GM23338 (cell line): ENCODE measurements around the gene THAP8. TPM values are rescaled to one million over a fixed set of nuclear protein-coding genes. Genes with fewer than 3 reads are reported as not detected.

Experiments used
- ATAC-seq: fragments of 200-7000 bp; cut with Tn5 transposase; 3 replicates; pipeline ENCODE4 v1.9.1; 2020
- DNase-seq: peaks from one replicate; pipeline ENCODE4 v3.0.0-alpha.2; 2015; ENCODE audit warnings: low spot score
- H2AFZ ChIP-seq: fragments of 200-600 bp; sonication (generic); 2 replicates; pipeline ENCODE4 v1.8.0; 2016; ENCODE audit warnings: antibody characterized with exemption, mild to moderate bottlenecking, moderate library complexity
- H3F3A ChIP-seq: fragments of 200-600 bp; sonication (generic); replicated peaks from 2 replicates; pipeline ENCODE4 v1.8.0; 2017; ENCODE audit warnings: antibody characterized with exemption, mixed run types, low read depth
- H3K27ac ChIP-seq: fragments of 200-600 bp; sonication (generic); 2 replicates; pipeline ENCODE4 v1.6.1; 2016; ENCODE audit warnings: low read depth
- H3K27me3 ChIP-seq: fragments of 200-600 bp; sonication (generic); 2 replicates; pipeline ENCODE4 v1.8.0; 2016; ENCODE audit warnings: mild to moderate bottlenecking, mixed run types, moderate library complexity; ENCODE audit not compliant: insufficient read depth
- H3K36me3 ChIP-seq: fragments of 200-600 bp; sonication (generic); 2 replicates; pipeline ENCODE4 v1.8.0; 2016; ENCODE audit warnings: mild to moderate bottlenecking; ENCODE audit not compliant: insufficient read depth
- H3K4me1 ChIP-seq: fragments of 200-600 bp; sonication (generic); 2 replicates; pipeline ENCODE4 v1.8.0; 2016; ENCODE audit warnings: mild to moderate bottlenecking, moderate library complexity; ENCODE audit not compliant: insufficient read depth
- H3K4me2 ChIP-seq: fragments of 200-600 bp; sonication (generic); 2 replicates; pipeline ENCODE4 v1.7.1; 2017; ENCODE audit warnings: mixed run types
- H3K4me3 ChIP-seq: fragments of 200-600 bp; sonication (generic); 2 replicates; pipeline ENCODE4 v1.6.1; 2016; ENCODE audit warnings: mixed run types
- H3K79me2 ChIP-seq: fragments of 200-600 bp; sonication (generic); replicated peaks from 2 replicates; pipeline ENCODE4 v1.8.0; 2017; ENCODE audit warnings: mild to moderate bottlenecking; ENCODE audit not compliant: insufficient read depth
- H3K9me2 ChIP-seq: fragments of 200-600 bp; sonication (generic); 2 replicates; pipeline ENCODE4 v1.8.0; 2017; ENCODE audit not compliant: insufficient read depth
- H4K20me1 ChIP-seq: fragments of 200-600 bp; sonication (generic); replicated peaks from 2 replicates; pipeline ENCODE4 v1.8.0; 2017; ENCODE audit warnings: mild to moderate bottlenecking; ENCODE audit not compliant: insufficient read depth
- H3K27ac Mint-ChIP-seq: 2 replicates; pipeline ENCODE4 v1.8.0; 2020; ENCODE audit warnings: inconsistent platforms, mild to moderate bottlenecking, moderate library complexity, mixed read lengths
- H3K27me3 Mint-ChIP-seq: 3 replicates; pipeline ENCODE4 v1.8.0; 2022; ENCODE audit warnings: low read depth, mild to moderate bottlenecking, moderate library complexity, mixed read lengths, inconsistent platforms; ENCODE audit not compliant: insufficient read depth, poor library complexity
- H3K36me3 Mint-ChIP-seq: 3 replicates; pipeline ENCODE4 v1.8.0; 2021; ENCODE audit warnings: low read depth, mild to moderate bottlenecking, inconsistent platforms, moderate library complexity, mixed read lengths
- H3K4me1 Mint-ChIP-seq: 3 replicates; pipeline ENCODE4 v1.8.0; 2020; ENCODE audit warnings: mild to moderate bottlenecking, inconsistent platforms, mixed read lengths
- H3K4me3 Mint-ChIP-seq: 3 replicates; pipeline ENCODE4 v1.8.0; 2021; ENCODE audit warnings: moderate library complexity, mild to moderate bottlenecking, inconsistent platforms, mixed read lengths
- H3K9me3 Mint-ChIP-seq: 3 replicates; pipeline ENCODE4 v1.8.0; 2020; ENCODE audit warnings: moderate library complexity, mild to moderate bottlenecking, inconsistent platforms, mixed read lengths
- CREB1 ChIP-seq: fragments of 250-450 bp; sonication (Bioruptor Pico); IDR thresholded peaks from 2 replicates; pipeline ENCODE4 v1.5.0; 2020; ENCODE audit warnings: low read depth, mild to moderate bottlenecking, moderate library complexity
- EZH2 ChIP-seq: fragments of 200-600 bp; sonication (generic); IDR thresholded peaks from one replicate; pipeline ENCODE4 v1.8.0; 2017; ENCODE audit warnings: antibody characterized with exemption, mild to moderate bottlenecking, low read depth; ENCODE audit not compliant: unreplicated experiment
- EZH2phosphoT487 ChIP-seq: fragments of 200-600 bp; sonication (generic); IDR thresholded peaks from one replicate; pipeline ENCODE4 v1.8.1; 2018; ENCODE audit warnings: antibody characterized with exemption; ENCODE audit not compliant: unreplicated experiment
- JUNB ChIP-seq: IDR thresholded peaks from one replicate; pipeline ENCODE4 v1.6.1; 2016; ENCODE audit warnings: antibody characterized with exemption; ENCODE audit not compliant: unreplicated experiment
- NANOG ChIP-seq: IDR thresholded peaks from 2 replicates; pipeline ENCODE4 v1.6.1; 2016; ENCODE audit warnings: antibody characterized with exemption, borderline replicate concordance
- POLR2AphosphoS5 ChIP-seq: IDR thresholded peaks from 2 replicates; pipeline ENCODE4 v1.6.1; 2016; ENCODE audit warnings: antibody characterized with exemption, low read depth
- STAT1 ChIP-seq: IDR thresholded peaks from one replicate; pipeline ENCODE4 v1.6.1; 2016; ENCODE audit warnings: antibody characterized with exemption; ENCODE audit not compliant: unreplicated experiment
- ZNF114 ChIP-seq: fragments of 250-450 bp; sonication (Bioruptor Pico); IDR thresholded peaks from 2 replicates; pipeline ENCODE4 v1.5.0; 2020; ENCODE audit warnings: mild to moderate bottlenecking, moderate library complexity
- ZNF331 ChIP-seq: fragments of 250-450 bp; sonication (Bioruptor Pico); IDR thresholded peaks from 2 replicates; pipeline ENCODE4 v1.5.0; 2020; ENCODE audit warnings: low read depth, mild to moderate bottlenecking, moderate library complexity
- polyA plus RNA-seq: library from polyadenylated mRNA; unstranded; fragments of >200 nt; fragmentation: Nextera tagmentation; extraction: Ambion mirVana; gene quantifications from 2 replicates; pipeline ENCODE4 v1.2.1, GENCODE V29; 2016
- total RNA-seq: library from RNA; depleted of rRNA; stranded (reverse); fragments of >200 nt; shearing (Covaris generic); gene quantifications from 2 replicates; pipeline ENCODE4 v1.2.3, GENCODE V29; 2014
- TF ChIP-seq, protein P1 (sequence below): IDR thresholded peaks from 2 replicates; pipeline ENCODE4 v1.6.1; 2016; ENCODE audit warnings: antibody characterized with exemption
- TF ChIP-seq, protein P2 (sequence below): fragments of 250-450 bp; sonication (Bioruptor Pico); IDR thresholded peaks from 2 replicates; pipeline ENCODE4 v1.5.0; 2020; ENCODE audit warnings: mild to moderate bottlenecking, moderate library complexity
- TF ChIP-seq, protein P3 (sequence below): IDR thresholded peaks from one replicate; pipeline ENCODE4 v1.6.1; 2018; ENCODE audit warnings: antibody characterized with exemption; ENCODE audit not compliant: unreplicated experiment
- TF ChIP-seq, protein P4 (sequence below), 2 experiments: fragments of 200-600 bp in 1 of 2; sonication (generic) in 1 of 2; conservative IDR thresholded peaks; 2 replicates each; pipeline versions ENCODE4 v1.5.1 to v1.6.1; 2016 to 2017; ENCODE audit warnings: antibody characterized with exemption in 2 of 2, low read depth in 2 of 2, mild to moderate bottlenecking in 2 of 2, moderate library complexity in 1 of 2

The THAP8 gene
- total and polyA plus RNA-seq, 2 experiments from 2014 or later, result 12.7 to 13.7 TPM

DNA sequence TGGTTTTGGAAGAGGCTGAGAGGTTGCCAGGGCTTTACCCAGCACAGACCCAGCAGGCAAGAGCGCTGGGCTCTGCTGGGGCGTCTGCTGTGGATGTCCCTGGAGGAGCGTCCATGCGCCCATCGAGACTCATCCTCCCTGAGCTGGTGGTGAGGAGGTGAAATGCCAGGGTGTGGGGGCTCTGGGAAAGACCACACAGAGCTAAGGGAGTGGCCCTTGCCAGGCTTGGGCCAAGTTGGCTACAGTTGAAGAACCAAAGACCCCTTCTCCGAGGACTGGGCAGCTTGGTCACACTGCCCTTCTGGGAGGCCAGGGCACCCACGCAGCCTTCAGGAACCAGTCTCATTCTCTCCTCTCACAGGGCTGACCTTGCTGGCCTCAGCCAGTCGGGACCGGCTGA is 32.2 kb upstream of the THAP8 start:
- TF ChIP-seq NANOG, result no peak
- TF ChIP-seq STAT1, result no peak
- TF ChIP-seq, protein P1, sequence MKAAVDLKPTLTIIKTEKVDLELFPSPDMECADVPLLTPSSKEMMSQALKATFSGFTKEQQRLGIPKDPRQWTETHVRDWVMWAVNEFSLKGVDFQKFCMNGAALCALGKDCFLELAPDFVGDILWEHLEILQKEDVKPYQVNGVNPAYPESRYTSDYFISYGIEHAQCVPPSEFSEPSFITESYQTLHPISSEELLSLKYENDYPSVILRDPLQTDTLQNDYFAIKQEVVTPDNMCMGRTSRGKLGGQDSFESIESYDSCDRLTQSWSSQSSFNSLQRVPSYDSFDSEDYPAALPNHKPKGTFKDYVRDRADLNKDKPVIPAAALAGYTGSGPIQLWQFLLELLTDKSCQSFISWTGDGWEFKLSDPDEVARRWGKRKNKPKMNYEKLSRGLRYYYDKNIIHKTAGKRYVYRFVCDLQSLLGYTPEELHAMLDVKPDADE, result no peak
- TF ChIP-seq EZH2, result no peak
- TF ChIP-seq, protein P2, sequence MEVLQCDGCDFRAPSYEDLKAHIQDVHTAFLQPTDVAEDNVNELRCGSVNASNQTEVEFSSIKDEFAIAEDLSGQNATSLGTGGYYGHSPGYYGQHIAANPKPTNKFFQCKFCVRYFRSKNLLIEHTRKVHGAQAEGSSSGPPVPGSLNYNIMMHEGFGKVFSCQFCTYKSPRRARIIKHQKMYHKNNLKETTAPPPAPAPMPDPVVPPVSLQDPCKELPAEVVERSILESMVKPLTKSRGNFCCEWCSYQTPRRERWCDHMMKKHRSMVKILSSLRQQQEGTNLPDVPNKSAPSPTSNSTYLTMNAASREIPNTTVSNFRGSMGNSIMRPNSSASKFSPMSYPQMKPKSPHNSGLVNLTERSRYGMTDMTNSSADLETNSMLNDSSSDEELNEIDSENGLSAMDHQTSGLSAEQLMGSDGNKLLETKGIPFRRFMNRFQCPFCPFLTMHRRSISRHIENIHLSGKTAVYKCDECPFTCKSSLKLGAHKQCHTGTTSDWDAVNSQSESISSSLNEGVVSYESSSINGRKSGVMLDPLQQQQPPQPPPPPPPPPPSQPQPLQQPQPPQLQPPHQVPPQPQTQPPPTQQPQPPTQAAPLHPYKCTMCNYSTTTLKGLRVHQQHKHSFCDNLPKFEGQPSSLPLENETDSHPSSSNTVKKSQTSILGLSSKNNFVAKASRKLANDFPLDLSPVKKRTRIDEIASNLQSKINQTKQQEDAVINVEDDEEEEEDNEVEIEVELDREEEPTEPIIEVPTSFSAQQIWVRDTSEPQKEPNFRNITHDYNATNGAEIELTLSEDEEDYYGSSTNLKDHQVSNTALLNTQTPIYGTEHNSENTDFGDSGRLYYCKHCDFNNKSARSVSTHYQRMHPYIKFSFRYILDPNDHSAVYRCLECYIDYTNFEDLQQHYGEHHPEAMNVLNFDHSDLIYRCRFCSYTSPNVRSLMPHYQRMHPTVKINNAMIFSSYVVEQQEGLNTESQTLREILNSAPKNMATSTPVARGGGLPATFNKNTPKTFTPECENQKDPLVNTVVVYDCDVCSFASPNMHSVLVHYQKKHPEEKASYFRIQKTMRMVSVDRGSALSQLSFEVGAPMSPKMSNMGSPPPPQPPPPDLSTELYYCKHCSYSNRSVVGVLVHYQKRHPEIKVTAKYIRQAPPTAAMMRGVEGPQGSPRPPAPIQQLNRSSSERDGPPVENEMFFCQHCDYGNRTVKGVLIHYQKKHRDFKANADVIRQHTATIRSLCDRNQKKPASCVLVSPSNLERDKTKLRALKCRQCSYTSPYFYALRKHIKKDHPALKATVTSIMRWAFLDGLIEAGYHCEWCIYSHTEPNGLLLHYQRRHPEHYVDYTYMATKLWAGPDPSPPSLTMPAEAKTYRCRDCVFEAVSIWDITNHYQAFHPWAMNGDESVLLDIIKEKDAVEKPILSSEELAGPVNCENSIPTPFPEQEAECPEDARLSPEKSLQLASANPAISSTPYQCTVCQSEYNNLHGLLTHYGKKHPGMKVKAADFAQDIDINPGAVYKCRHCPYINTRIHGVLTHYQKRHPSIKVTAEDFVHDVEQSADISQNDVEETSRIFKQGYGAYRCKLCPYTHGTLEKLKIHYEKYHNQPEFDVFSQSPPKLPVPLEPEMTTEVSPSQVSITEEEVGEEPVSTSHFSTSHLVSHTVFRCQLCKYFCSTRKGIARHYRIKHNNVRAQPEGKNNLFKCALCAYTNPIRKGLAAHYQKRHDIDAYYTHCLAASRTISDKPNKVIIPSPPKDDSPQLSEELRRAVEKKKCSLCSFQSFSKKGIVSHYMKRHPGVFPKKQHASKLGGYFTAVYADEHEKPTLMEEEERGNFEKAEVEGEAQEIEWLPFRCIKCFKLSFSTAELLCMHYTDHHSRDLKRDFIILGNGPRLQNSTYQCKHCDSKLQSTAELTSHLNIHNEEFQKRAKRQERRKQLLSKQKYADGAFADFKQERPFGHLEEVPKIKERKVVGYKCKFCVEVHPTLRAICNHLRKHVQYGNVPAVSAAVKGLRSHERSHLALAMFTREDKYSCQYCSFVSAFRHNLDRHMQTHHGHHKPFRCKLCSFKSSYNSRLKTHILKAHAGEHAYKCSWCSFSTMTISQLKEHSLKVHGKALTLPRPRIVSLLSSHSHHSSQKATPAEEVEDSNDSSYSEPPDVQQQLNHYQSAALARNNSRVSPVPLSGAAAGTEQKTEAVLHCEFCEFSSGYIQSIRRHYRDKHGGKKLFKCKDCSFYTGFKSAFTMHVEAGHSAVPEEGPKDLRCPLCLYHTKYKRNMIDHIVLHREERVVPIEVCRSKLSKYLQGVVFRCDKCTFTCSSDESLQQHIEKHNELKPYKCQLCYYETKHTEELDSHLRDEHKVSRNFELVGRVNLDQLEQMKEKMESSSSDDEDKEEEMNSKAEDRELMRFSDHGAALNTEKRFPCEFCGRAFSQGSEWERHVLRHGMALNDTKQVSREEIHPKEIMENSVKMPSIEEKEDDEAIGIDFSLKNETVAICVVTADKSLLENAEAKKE, result no peak
- TF ChIP-seq, protein P3, sequence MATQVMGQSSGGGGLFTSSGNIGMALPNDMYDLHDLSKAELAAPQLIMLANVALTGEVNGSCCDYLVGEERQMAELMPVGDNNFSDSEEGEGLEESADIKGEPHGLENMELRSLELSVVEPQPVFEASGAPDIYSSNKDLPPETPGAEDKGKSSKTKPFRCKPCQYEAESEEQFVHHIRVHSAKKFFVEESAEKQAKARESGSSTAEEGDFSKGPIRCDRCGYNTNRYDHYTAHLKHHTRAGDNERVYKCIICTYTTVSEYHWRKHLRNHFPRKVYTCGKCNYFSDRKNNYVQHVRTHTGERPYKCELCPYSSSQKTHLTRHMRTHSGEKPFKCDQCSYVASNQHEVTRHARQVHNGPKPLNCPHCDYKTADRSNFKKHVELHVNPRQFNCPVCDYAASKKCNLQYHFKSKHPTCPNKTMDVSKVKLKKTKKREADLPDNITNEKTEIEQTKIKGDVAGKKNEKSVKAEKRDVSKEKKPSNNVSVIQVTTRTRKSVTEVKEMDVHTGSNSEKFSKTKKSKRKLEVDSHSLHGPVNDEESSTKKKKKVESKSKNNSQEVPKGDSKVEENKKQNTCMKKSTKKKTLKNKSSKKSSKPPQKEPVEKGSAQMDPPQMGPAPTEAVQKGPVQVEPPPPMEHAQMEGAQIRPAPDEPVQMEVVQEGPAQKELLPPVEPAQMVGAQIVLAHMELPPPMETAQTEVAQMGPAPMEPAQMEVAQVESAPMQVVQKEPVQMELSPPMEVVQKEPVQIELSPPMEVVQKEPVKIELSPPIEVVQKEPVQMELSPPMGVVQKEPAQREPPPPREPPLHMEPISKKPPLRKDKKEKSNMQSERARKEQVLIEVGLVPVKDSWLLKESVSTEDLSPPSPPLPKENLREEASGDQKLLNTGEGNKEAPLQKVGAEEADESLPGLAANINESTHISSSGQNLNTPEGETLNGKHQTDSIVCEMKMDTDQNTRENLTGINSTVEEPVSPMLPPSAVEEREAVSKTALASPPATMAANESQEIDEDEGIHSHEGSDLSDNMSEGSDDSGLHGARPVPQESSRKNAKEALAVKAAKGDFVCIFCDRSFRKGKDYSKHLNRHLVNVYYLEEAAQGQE, result no peak
- TF ChIP-seq, protein P4, sequence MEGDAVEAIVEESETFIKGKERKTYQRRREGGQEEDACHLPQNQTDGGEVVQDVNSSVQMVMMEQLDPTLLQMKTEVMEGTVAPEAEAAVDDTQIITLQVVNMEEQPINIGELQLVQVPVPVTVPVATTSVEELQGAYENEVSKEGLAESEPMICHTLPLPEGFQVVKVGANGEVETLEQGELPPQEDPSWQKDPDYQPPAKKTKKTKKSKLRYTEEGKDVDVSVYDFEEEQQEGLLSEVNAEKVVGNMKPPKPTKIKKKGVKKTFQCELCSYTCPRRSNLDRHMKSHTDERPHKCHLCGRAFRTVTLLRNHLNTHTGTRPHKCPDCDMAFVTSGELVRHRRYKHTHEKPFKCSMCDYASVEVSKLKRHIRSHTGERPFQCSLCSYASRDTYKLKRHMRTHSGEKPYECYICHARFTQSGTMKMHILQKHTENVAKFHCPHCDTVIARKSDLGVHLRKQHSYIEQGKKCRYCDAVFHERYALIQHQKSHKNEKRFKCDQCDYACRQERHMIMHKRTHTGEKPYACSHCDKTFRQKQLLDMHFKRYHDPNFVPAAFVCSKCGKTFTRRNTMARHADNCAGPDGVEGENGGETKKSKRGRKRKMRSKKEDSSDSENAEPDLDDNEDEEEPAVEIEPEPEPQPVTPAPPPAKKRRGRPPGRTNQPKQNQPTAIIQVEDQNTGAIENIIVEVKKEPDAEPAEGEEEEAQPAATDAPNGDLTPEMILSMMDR (conservative IDR thresholded peaks at IDR 0.05; ENCODE audit: low read depth in 2 of 2), result no peak
- no peak for TF ChIP-seq ZNF331 (CRISPR knock-in tag)
- TF ChIP-seq CREB1 (CRISPR knock-in tag), result no peak
- TF ChIP-seq JUNB, result no peak
- no peak for TF ChIP-seq EZH2phosphoT487
- TF ChIP-seq POLR2AphosphoS5, result no peak
- no peak for TF ChIP-seq ZNF114 (CRISPR knock-in tag)
- Mint-ChIP-seq H3K4me1 (no peaks in the 10 kb centered on the region), H3K4me3 (no peak overlapping the region), H3K27me3 (peaks cover 8% of the 10 kb centered on the region), H3K36me3 (peaks cover 81% of the 10 kb centered on the region), H3K27ac (no peak overlapping the region), H3K9me3 (no peaks in the 10 kb centered on the region)
- Histone ChIP-seq H3K4me3 (no peak overlapping the region), H3K4me2 (no peak overlapping the region), H3K36me3 (peaks cover 33% of the 10 kb centered on the region), H3K27ac (no peak overlapping the region), H3K9me2 (no peaks in the 10 kb centered on the region), H3K27me3 (no peaks in the 10 kb centered on the region), H3K4me1 (no peaks in the 10 kb centered on the region), H3F3A (0 out of 2 replicates have a peak, but pooled peaks cover under 1% of the 10 kb centered on the region), H2AFZ (no peak overlapping the region), H3K79me2 (no peaks in the 10 kb centered on the region), H4K20me1 (peaks cover 2% of the 10 kb centered on the region; the same call in 1 of the 2 replicates)
- no peak for ATAC-seq
- no peak for DNase-seq
